Erythroblast (primary cell): ENCODE results near the gene CYP24A1.

ENCODE experiments used
- DNase-seq, 2 experiments: peaks; one replicate each; lab custom pipeline; 2025; lab: John Stamatoyannopoulos, UW
- GATA1 ChIP-seq: IDR thresholded peaks from 2 replicates; pipeline ENCODE4 v1.6.1; 2011; ENCODE audit warnings: low read depth, mild to moderate bottlenecking, control low read depth, low read length, moderate library complexity
- POLR2A ChIP-seq: IDR thresholded peaks from 2 replicates; pipeline ENCODE4 v1.6.1; 2011; ENCODE audit warnings: mild to moderate bottlenecking, low read length

CYP24A1 gene

GRCh38 chr20:54174457-54175175 lies 830 bp upstream of the CYP24A1 start:
- TF ChIP-seq GATA1 (no peak), POLR2A (no peak)
- DNase-seq, result no peak

- no peak for DNase-seq
Observed at GRCh38 chr20:54172856-54173652, 732 bp downstream of the CYP24A1 start.

GRCh38 chr20:54172532-54172855 lies 1.3 kb downstream of the CYP24A1 start:
- DNase-seq, result no peak
- TF ChIP-seq POLR2A (no peak), GATA1 (no peak)

More at GRCh38 chr20:54172856-54173652, 732 bp downstream of the CYP24A1 start:
- TF ChIP-seq GATA1 (no peak), POLR2A (no peak)

- DNase-seq, result no peak
- TF ChIP-seq GATA1, result no peak
- no peak for TF ChIP-seq POLR2A
Observed at GRCh38 chr20:54170963-54171362, 2.8 kb downstream of the CYP24A1 start.

- no peak for TF ChIP-seq POLR2A
- TF ChIP-seq GATA1, result no peak
Observed at GRCh38 chr20:54170026-54170471, 3.7 kb downstream of the CYP24A1 start.

GRCh38 chr20:54168961-54169862 lies 4.6 kb downstream of the CYP24A1 start:
- no peak for TF ChIP-seq POLR2A
- TF ChIP-seq GATA1, result no peak
- DNase-seq, result no peak

More at GRCh38 chr20:54170026-54170471, 3.7 kb downstream of the CYP24A1 start:
- DNase-seq, result no peak

- TF ChIP-seq GATA1, result no peak
- DNase-seq, result no peak
Observed at GRCh38 chr20:54167909-54168872, 5.6 kb downstream of the CYP24A1 start.

GRCh38 chr20:54166987-54167662 lies 6.7 kb downstream of the CYP24A1 start:
- DNase-seq, result no peak
- TF ChIP-seq GATA1 (no peak), POLR2A (no peak)

GRCh38 chr20:54165803-54166202 lies 8.0 kb downstream of the CYP24A1 start:
- TF ChIP-seq GATA1 (no peak), POLR2A (no peak)

GRCh38 chr20:54165014-54165413 lies 8.8 kb downstream of the CYP24A1 start:
- no peak for DNase-seq
- TF ChIP-seq POLR2A (no peak), GATA1 (no peak)

More at GRCh38 chr20:54165803-54166202, 8.0 kb downstream of the CYP24A1 start:
- no peak for DNase-seq

- no peak for TF ChIP-seq GATA1
- no peak for DNase-seq
Observed at GRCh38 chr20:54163402-54163801, 10.4 kb downstream of the CYP24A1 start.

GRCh38 chr20:54162378-54163009 lies 11.3 kb downstream of the CYP24A1 start:
- no peak for TF ChIP-seq GATA1
- no peak for TF ChIP-seq POLR2A
- no peak for DNase-seq
